ENCODE measurements around the gene AP2A2. TPM values are rescaled to one million over a fixed set of nuclear protein-coding genes. Genes with fewer than 3 reads are reported as not detected.
A peak's percentile ranks its signal among the peaks of the same experiment; 100 is the strongest.

AP2A2 gene
- total RNA-seq, 1 donor from 2014 or later: 89.1 TPM

DNA sequence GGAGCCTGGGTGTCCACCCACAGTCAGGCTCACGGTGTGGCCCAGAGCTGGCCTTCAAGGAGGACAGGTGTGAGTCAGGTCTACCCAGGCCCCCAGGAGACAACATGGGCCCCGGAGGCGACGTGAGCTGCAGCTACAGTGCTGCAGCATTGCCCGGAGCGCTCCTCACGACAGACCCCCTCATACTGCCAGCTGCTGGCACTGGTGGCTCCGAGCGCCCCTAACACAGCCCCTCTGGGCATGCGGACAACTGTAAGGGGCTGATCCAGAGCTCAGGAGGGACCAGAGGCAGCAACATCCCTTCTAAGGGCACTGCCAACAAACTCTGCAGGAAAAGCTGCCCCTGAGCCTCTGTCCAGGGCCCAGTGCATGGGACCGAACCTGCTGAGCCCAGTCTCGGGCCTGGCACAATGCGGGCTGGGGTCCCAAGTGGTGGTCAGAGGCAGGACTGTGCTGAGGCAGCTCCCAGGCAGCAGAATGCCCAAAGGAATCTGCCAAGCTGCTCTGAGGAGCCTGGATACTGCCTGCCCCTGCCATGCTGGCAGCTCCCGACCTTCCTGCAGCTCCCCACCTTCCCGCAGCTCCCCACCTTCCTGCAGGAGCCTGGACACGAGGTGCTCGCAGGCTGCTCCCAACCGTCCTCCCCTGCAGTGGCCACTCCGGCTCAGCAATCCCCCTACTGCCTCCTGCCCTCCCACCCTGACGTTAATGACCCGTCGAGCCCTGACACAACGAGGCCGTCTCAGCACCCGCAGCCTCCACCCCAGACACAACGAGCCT, 30.1 kb upstream of the AP2A2 start:
- Mint-ChIP-seq H3K36me3 (peaks cover 2% of the 10 kb centered on the region), H3K4me3 (no peak overlapping the region), H3K4me1 (no peaks in the 10 kb centered on the region), H3K27ac (no peak overlapping the region), H3K9me3 (no peaks in the 10 kb centered on the region), H3K27me3 (ENCODE audit: low read depth) (no peaks in the 10 kb centered on the region)
- TF ChIP-seq, protein P1, sequence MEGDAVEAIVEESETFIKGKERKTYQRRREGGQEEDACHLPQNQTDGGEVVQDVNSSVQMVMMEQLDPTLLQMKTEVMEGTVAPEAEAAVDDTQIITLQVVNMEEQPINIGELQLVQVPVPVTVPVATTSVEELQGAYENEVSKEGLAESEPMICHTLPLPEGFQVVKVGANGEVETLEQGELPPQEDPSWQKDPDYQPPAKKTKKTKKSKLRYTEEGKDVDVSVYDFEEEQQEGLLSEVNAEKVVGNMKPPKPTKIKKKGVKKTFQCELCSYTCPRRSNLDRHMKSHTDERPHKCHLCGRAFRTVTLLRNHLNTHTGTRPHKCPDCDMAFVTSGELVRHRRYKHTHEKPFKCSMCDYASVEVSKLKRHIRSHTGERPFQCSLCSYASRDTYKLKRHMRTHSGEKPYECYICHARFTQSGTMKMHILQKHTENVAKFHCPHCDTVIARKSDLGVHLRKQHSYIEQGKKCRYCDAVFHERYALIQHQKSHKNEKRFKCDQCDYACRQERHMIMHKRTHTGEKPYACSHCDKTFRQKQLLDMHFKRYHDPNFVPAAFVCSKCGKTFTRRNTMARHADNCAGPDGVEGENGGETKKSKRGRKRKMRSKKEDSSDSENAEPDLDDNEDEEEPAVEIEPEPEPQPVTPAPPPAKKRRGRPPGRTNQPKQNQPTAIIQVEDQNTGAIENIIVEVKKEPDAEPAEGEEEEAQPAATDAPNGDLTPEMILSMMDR (IDR thresholded peaks at IDR 0.05; ENCODE audit: unreplicated experiment): no peak
- DNase-seq (ENCODE audit: low spot score in 2 of 2, unreplicated experiment in 2 of 2): no peak

DNA sequence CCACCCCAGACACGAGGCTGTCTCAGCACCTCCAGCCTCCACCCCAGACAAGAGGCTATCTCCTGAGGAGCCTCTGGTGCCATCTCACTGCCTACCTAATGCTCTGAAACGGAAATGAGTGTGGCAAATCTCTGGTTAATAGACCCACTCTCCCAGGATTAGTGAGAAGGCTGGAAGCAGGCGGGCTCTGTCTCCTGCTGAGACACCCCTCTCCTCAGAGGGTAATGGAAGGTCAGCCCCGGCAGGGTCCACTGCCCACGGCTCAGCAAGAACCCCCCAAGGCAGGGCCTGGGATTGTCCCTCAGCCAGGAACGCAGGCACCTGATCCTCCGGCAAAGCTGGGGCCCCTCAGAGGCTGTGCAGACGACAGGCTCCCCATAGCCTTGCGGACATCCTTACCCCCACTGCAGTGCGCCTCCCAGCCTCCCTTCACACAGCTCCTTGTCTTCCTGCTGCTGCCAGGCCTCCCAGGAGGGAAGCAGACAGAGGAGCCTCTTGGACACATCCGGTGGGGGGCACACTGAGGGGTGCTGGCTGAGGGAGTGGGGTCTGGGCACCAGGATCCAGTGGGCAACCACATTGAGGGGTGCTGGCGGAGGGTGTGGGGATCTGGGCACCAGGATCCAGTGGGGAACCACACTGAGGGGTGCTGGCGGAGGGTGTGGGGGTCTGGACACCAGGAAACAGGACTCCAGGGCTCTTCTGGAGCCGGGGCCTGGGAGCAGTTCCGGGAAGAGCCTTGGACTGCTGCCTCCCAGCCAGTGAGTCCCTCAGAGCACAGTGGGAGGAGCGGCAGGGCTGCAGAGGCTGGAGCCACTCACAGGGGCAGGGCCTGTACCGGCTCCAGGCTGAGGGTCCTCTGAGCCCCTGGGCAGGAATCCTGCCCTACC, 28.2 kb upstream of the AP2A2 start:
- Mint-ChIP-seq H3K27ac (no peak overlapping the region), H3K4me3 (no peak overlapping the region), H3K4me1 (no peaks in the 10 kb centered on the region), H3K27me3 (ENCODE audit: low read depth) (no peaks in the 10 kb centered on the region), H3K36me3 (peaks cover 8% of the 10 kb centered on the region), H3K9me3 (no peaks in the 10 kb centered on the region)
- TF ChIP-seq, protein P1 (IDR thresholded peaks at IDR 0.05; ENCODE audit: unreplicated experiment): no peak
- no peak for DNase-seq (ENCODE audit: low spot score in 2 of 2, unreplicated experiment in 2 of 2)

GRCh38 chr11:898143-898511, 27.5 kb upstream of the AP2A2 start:
- H3K27ac Mint-ChIP-seq: no peak overlapping the region
- no peaks in the 10 kb centered on the region for H3K4me1 Mint-ChIP-seq
- no peak for DNase-seq (ENCODE audit: low spot score in 2 of 2, unreplicated experiment in 2 of 2)
- H3K27me3 Mint-ChIP-seq (ENCODE audit: low read depth): no peaks in the 10 kb centered on the region
- TF ChIP-seq, protein P1 (IDR thresholded peaks at IDR 0.05; ENCODE audit: unreplicated experiment): peak; percentile 19
- H3K36me3 Mint-ChIP-seq: peaks cover 8% of the 10 kb centered on the region
- H3K4me3 Mint-ChIP-seq: no peak overlapping the region
- no peaks in the 10 kb centered on the region for H3K9me3 Mint-ChIP-seq

DNA sequence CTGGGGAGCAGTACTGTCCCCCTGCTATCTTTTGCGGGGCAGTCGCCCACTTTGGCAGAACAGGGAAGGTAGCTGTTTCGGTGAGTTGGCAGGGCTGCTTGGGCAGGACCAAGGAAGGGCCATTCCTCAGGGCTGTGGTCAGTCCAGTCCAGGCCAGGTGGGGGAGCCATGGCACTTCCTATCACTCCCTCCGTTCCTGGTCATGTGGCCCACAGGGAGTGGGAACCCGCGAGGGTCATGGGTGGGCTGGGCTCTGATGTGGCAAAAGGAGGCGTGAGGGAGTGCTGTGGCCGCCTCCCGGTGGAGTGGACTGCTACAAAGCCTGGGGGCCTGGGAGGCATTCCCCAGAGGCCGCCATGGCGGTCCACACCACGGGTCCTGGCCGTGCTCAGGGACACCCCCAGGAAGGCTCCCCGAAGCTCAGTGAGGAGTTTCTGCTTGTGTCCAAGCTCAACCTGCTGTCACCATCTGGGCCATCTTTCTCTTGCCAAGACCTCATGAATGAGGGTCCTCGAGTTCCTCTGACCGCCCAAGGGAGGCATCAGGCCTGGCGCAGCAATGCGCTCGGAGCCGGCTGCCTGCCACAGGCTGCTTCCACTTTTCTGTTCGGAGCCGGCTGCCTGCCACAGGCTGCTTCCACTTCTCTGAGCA, 27.0 kb upstream of the AP2A2 start:
- Mint-ChIP-seq H3K36me3 (peaks cover 8% of the 10 kb centered on the region), H3K4me1 (no peaks in the 10 kb centered on the region), H3K4me3 (no peak overlapping the region), H3K27ac (no peak overlapping the region), H3K9me3 (no peaks in the 10 kb centered on the region), H3K27me3 (ENCODE audit: low read depth) (no peaks in the 10 kb centered on the region)
- DNase-seq (ENCODE audit: low spot score in 2 of 2, unreplicated experiment in 2 of 2): no peak
- TF ChIP-seq, protein P1 (IDR thresholded peaks at IDR 0.05; ENCODE audit: unreplicated experiment): no peak

DNA sequence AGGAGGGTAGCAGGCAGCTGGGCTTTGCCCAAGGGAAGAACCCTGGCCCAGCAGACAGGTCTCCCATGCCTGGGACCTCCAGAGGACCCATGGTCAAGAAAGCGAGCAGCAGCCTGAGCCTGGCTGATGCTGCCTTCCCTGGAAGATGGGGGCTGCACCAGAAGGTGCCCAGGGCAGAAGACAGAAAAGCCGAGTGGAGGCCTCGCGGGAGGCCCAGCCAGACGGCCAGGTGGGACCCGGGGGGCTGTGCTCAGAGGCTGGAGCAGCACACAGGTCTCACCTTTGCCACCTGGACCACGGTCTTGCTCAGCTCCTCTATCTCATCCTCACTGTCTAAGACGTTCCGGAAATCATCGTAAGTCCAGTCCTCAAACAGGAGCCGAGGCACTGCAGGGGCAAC, 25.9 kb upstream of the AP2A2 start:
- DNase-seq (ENCODE audit: low spot score in 2 of 2, unreplicated experiment in 2 of 2): no peak
- TF ChIP-seq, protein P1 (IDR thresholded peaks at IDR 0.05; ENCODE audit: unreplicated experiment): no peak
- Mint-ChIP-seq H3K4me1 (no peaks in the 10 kb centered on the region), H3K27me3 (ENCODE audit: low read depth) (no peaks in the 10 kb centered on the region), H3K27ac (no peak overlapping the region), H3K36me3 (peaks cover 13% of the 10 kb centered on the region), H3K9me3 (no peaks in the 10 kb centered on the region), H3K4me3 (no peak overlapping the region)
